CD4-positive, alpha-beta T cell treated with Interferon gamma for 1 hour (primary cell): Measurements from ENCODE around the gene UPF2.
A peak's percentile ranks its signal among the peaks of the same experiment; 100 is the strongest.
"Not testable (repeated sequence)": the region's sequence is repeated elsewhere in the genome, so short reads cannot be mapped to it uniquely, and the experiment has no call there.

ENCODE experiments used
- DNase-seq: peaks from one replicate; pipeline ENCODE4 v3.0.0-alpha.2; 2020

The UPF2 gene

DNA sequence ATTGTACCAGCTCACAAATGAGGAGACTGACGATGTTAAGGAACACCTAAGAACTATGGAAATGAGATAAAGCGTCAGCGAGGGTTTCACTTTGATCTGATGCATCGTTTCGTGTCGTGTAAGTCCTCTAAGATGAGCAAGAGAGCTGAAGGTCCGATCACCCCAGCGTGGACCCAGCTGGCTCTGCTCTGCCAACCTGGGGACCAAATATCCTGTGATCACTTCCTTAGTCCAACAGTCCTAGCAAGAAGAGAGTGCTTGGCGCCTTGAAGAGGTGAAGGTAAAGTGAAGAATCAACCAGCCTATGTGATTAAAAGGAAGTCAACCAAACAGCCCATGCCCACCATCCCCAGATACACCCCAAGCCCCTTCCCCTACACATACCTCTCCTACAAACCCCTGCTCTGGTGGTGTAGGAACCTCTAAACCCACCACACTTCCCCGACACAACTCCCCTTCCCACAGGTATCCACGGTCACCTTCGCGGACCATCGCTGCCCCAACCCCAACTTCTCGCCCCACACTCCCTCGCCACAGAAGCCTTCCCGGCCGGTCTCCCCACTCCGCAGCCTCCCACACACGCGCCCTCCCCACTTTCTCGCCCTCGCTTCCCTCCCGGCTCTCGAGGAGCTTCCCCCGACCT is 722 bp downstream of the UPF2 start:
- DNase-seq: peak; percentile 12

DNA sequence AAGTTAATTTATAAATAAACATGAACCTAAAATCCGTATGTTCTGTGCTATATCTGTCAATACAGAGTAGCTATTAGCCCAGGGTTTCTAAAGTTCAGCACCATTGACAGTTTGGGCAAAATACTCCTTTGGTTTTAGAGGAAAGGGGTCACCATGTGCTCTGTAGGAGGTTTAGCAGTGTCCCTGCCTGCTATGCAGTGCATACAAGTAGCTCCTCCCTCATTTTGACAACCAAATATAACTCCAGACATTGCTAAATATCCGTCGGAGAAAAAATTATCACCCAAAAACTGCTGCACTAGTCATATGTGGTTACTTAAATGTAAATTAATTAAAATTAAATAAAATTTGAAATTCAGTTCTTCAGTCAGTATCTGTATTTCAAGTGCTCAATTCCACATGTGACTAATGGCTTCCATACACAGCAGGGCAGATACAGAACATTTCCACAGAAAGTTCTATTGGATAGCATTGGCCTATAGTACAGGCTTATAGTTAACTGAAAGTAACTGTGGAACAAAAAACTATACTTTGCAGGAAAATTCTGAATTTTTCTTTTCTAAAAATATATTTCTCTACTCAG is 6.4 kb downstream of the UPF2 start:
- DNase-seq: no peak

DNA sequence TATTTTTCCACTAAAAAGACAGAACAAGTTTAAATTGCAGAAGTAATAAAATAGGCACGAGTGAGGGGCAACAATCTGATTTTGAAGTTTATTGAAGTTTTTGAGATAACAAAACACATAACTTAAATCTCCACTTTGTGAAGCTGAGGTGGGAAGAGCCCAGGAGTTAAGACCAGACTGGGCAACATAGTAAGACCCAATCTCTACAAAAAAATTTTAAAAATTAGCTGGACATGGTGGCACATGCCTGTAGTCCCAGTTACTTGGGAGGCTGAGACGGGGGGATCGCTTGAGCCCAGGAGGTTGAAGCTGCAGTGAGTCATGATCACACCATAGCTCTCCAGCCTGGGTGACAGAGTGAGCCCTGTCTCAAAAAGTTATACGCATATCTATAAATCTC is 11.2 kb downstream of the UPF2 start:
- no peak for DNase-seq

DNA sequence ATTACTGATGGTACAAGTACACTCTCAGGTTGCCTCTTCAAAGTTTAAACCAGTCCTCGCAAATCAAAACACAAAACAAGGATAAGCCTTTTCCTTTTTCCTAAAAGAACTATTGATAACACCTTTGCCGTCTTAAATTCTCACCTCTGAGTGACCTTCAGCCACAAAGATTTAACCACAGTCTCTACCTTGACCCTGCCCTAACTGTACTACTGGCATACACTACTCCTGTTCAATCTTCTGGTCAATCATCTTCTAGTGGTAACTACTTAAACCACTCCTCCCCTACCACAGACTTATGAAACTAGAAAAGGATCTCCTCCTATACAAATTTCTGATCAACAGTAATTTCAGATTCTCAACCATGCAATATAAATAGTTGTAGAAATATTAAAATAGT is 15.1 kb downstream of the UPF2 start:
- no peak for DNase-seq

DNA sequence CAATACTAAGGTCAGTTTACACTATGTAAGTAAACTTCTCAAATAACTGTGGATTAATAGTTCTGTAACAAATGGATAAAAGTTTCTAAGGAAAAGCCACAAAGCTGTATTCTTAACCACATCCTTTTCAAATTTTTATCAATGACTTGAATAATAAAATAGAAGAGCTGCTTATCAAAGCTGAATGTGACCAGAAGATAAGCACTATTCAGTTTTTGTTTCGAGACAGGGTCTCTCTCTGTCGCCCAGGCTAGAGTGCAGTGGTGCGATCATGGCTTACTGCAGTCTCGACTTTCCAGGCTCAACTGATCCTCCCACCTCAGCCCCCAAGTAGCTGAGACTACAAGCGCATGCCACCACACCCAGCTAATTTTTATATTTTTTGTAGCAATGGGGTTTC is 17.0 kb downstream of the UPF2 start:
- no peak for DNase-seq

DNA sequence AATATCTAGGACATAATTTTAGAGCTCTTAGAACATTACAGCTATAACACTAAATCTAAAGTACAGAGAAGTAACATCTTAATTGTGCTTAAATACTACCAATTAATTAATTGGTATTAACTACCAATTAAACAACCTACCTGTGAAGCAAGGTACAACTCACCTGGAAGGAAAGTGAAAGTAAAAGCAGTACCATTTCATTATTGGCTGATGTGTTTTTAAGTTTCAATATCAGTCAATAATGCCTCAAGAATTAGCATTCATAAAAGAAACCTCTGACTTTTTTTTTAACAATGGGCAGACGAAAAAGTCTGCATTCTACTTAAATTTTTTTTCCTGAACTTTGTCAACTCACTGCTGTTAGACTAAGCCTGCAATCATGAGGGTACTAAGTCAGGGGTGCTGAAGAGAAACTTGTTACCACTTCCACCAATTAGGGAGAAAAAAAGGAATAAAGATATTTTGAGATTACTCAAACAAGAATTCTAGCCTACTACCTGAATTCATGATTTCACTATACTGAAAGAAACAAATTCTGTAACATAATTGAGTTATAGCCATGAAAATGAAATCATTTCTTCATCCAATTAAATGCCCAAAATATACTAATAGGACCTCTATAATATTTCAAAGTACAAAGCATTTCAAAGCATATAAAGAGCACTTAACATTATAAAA is 19.9 kb downstream of the UPF2 start:
- DNase-seq: no peak

DNA sequence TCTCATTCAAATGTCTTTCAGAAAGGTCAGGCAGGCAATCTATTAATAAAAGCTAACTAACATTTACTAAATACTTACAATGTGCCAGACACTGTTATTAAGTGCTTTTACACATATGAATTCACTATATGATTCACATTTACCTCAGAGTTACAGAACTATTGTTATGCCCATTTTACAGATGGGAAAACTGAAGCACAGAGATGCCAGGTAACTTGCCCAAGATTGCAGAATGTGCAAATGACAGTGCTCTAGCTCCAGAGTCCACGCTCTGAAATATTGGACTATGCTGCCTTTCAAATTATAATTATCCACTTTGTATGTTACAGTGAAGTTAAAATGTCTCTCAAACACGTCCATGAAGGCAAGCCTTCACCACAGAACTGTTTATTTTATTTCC is 22.0 kb downstream of the UPF2 start:
- no peak for DNase-seq

DNA sequence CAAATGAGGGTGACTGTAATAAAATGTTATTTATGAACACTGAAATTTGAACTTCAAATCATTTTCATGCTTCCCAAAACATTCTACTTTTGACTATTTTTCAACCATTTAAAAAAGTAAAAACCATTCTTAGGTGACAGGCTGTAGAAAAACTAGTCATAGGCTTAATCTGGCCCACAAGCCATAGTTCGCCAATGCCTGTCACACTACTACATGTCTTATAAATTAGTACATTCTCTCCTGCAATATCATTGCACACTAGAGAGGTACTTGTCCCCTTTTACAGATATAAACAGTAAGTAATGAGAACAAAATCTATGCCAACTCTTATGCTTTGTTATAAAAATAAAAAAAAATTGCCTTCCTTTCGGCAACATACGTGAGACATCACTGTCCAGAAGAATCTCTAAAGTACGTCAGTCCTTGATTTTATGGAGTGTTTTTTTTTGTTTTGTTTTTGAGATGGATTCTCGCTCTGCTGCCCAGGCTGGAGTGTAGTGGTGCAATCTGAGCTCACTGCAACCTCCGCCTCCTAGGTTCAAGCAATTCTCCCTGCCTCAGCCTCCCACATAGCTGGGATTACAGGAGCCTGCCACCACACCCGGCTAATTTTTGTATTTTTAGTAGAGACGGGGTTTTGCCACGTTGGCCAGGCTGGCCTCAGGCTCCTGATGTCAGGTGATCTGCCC is 23.2 kb downstream of the UPF2 start:
- no peak for DNase-seq

DNA sequence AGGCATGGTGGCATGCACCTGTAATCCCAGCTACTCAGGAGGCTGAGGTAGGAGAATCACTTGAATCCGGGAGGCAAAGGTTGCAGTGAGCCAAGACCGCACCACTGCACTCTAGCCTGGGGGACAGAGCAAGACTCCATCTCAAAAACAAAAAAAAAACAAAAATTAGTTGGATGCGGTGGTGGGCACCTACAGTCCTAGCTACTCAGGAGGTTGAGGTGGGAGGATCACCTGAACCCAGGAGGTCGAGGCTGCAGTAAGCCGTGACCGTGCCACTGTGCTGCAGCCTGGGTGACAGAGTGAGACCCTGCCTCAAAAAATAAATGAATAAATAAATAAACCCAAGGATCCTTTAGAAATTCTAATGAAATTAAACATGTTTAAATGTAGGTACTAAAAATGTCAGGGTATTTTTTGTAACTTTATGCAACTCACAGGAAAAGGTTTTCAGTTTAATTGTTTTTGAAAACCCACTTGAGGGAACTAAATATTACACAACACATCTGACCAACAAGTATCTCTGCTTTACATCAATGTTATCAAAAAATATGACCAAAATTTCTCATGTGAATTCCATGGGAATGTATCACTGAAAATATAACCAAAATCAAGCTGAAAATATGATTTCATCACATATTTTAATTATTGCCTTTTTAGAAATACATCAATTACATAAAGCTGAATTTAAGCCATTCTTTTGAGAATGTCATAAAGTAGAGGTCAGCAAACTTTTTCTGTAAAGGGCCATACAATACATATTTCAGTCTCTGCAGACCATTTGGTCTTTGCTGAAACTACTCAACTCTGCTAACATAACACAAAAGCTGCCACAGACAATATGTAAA is 23.9 kb downstream of the UPF2 start:
- no peak for DNase-seq

DNA sequence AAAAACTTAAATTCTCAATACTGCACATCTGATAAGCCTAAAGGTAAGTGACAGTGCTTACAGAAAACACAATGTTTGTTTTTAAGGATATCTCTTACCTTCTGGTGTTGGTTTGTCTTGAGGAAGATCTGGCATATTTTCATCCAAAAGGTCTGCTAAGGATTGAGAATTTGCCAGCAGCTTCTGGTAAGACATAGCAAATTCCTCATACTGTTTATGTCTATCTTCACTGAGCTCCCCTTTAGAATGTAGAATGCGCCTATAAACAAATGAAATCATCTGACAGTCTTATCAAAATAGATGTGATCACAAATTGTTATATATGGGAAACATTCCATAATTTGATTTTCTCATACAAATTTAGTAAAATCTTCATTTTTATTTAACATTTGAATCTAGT is 28.7 kb downstream of the UPF2 start:
- DNase-seq: no peak

DNA sequence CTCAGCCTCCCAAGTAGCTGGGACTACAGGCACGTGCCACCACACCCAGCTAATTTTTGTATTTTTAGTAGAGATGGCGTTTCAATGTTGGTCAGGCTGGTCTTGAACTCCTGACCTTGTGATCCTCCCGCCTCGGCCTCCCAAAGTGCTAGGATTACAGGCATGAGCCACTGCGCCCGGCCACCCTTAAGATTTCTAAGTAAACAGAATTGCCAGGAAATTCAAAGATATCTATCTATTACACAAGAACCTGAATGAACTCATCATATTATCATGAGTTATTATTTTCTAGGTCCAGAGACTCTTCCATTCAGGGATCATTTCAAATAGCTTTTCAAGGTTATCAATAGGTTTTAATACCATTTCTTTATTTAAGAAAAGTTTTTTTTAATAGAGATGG is 29.2 kb downstream of the UPF2 start:
- not testable (repeated sequence) for DNase-seq

DNA sequence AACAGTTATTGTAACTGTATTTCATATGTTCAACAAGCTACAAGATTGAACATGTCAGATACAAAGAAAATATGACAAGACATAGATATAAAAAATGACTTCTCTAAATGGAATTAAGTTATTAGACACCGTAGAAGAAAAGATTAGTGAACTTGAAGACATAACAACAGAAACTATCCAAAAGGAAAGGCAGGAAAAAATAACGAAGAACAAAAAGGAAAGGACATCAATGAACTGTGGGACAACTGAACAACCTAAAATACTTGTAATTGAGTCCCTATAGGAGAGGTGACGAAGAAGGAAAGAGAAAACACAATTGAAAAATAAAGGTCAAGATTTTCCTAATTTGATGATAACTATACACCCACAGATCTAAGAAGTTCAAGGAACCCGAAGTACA is 32.3 kb downstream of the UPF2 start:
- no peak for DNase-seq

DNA sequence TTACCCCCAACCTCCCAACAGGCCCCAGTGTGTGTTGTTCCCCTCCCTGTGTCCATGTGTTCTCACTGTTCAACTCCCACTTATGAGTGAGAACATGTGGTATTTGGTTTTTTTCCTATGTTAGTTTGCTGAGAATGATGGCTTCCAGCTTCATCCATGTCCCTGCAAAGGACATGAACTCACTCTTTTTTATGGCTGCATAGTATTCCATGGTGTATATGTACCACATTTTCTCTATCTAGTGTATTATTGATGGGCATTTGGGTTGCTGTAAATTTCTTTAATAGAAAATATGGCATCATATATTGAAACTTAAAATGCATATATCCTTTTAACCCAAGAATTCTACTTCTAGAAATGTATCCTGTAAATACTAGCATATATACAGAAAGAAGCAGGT is 33.8 kb downstream of the UPF2 start:
- not testable (repeated sequence) for DNase-seq

DNA sequence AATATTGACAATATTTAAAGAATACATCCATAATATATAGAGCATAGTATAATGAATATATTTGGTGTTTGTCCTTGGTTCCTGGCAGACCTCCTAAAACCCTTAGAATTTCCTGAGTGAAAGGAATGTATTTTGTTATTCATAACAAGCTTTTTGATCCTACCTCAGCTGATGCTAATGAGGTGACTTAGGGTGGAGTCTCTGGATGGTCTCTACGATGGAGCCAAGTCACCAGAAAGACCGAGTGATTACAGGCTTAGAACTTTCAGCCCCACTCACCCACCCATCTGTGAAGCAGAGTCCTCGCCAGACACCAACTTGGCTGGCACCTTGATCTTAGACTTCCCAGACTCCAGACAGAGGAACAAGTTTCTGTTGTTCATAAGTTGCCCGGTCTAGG is 35.9 kb downstream of the UPF2 start:
- no peak for DNase-seq

DNA sequence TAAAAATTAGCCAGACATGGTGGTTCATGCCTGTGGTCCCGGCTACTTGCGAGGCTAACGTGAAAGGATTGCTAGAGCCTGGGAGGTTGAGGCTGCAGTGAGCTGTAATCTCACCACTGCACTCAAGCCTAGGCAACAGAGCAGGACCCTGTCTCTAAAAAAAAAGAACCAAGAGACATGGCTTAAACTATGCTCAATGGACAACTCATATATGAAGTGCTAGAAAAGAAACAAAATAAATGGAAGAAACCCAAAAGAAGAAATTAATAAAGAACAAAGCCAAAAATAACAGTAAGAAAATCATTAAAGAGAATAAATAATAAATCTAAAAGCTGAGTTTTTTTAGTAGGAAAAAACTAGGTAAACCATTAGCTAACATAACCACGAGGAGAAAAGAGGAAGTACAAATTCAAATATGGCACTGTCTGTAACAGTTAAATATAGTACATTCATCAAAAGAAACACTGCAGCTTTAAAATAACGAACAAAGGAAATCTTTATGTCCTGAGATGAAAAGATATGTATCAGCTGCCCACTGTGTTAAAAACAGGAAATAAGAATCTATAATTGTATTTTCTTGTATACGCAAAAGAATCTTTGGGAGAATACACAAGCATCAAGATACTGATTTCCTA is 48.7 kb downstream of the UPF2 start:
- no peak for DNase-seq

DNA sequence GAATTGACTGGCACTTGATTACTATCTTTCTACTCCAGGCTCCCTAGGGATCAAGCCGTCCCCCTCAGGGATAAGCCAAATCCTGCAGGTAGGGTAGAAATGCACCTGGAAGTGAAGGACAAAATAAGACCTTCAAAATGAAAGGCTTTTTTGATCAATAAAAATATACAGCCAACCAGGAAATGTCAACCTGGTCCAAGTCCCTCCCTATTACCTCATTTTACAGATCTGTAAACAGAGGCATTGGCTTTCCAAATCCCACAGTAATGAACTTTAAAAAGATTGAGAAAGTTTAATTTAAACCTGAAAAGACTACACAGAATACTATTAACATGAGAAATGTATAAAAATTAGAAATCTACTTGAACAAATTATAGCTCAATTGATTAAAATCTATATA is 53.7 kb downstream of the UPF2 start:
- DNase-seq: no peak

DNA sequence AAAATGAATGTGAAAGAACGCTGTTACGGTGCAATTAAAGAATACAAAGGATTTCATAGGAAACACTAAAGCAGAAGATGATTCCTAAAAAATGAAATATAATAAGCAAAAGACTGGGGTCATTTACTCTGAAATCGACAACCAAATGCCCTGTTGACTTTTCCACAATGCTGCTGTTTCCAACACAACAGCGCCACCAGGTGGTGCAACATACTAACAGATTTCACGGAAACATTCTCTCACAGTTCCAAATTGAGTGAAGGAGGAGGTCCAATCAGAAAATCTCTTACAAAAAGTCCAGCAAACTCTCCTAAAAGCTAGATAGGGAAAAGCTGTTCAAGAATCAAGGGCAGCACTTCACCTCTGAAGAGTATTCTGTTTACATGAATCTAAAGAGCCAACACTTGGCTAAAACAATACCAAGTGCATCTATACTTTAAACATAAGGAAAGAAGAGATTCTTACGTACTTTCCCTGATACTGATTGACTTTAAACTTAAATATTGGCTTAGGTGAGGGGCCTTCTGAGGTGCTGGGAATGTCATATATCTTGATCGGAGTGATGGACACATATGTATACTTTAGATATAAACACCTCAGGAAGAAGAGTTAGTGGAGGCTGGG is 55.9 kb downstream of the UPF2 start:
- peak; percentile 57 for DNase-seq

DNA sequence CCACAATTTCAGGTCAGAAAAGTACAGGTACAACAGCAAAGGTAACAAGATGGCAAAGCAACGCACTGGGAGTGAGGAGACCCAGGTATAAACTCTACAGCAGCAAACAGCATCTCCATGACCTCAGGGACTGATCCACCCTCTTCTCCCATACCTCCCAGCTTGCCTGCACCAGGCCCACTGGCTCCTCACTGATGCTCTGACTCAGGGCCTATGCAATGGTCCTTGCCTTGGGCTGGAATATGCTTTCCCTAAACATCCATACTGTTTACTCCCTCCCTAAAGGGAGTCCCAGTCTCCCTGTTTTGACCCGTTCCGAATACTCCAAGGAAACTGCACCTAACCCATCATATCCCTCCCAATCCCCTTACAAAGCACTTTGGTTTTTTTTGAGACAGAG is 60.4 kb downstream of the UPF2 start:
- no peak for DNase-seq

DNA sequence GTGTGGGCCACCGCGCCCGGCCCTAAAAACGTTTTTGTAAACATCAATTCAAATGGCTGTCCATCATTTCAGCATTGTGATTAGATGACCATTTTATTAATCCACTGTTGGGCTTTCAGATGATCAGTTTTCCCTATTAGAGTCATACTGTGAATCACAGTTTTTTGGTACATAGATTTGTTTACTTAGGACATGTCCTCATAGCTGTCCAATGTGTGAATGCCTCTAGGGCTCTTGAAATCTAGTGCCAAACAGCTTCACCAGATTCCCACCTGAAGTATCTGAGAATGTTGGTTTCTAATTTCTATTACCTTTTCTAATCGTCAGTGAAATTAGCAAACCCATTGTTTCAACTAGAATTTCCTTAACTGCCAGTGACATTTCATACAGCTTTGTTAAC is 66.8 kb downstream of the UPF2 start:
- DNase-seq: no peak

DNA sequence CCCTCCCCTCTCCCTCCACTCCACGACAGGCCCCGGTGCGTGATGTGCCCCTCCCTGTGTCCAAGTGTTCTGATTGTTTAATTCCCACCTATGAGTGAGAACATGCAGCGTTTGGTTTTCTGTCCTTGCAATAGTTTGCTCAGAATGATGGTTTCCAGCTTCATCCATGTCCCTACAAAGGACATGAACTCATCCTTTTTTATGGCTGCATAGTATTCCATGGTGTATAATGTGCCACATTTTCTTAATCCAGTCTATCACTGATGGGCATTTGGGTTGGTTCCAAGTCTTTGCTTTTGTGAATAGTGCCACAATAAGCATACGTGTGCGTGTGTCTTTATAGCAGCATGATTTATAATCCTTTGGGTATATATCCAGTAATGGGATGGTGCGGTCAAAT is 70.1 kb downstream of the UPF2 start:
- not testable (repeated sequence) for DNase-seq

DNA sequence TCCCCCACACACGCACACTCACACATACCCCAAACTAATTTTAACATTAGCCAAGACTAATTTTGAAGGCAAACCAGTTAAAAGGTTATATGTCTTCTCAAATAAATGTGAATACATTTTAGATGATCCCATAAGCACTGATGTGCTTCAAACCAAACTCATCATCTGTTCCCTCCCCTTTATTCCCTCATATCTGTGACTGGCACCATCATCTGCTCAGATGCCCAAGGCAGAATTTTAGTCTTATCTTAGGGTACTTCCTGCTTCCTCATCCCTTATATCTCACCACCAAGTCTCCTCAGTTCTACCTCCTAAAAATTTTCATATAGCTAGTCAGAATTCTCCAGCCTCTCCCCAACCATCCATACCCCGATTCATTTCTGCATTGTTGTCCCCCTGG is 80.4 kb downstream of the UPF2 start:
- DNase-seq: no peak

DNA sequence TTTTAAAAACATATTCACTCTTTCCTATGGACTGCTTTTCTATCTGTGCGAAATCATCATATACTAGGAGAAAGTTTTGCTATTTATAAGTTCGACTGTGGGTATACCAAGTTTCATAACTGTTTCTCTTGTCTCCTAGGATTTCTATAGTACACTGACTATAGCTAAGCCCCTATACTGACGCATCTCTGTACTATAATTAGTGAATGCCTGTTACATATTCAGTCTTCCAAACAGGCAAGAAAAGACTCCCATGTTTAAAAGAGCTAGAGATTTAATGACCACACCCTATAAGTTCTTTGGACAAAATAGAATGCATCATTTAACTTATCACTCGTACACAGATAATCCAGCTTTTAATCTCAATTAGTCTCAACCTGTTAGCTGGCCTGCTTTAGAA is 80.8 kb downstream of the UPF2 start:
- no peak for DNase-seq
